ENCODE data around the gene HDAC10.

- TF ChIP-seq CTCF (IDR thresholded peaks at IDR 0.05) (no peak), POLR2A (IDR thresholded peaks at IDR 0.05) (no peak)
Observed at GRCh38 chr22:50277761-50278160, 26.7 kb upstream of the HDAC10 start.
